Natural killer cell (primary cell): ENCODE data around the gene SAFB. TPM values are rescaled to one million over a fixed set of nuclear protein-coding genes. Genes with fewer than 3 reads are reported as not detected.

Experiments used
- ATAC-seq, 3 donors: fragments of 150-1000 bp in 2 of 3; fragments of 200-7000 bp in 1 of 3; cut with Tn5 transposase; 1 replicate in 1 of 3; 2 replicates in 2 of 3; pipeline ENCODE4 v1.10.0; 2021; ENCODE audit warnings: mild to moderate bottlenecking in 2 of 3, moderate library complexity in 2 of 3
- DNase-seq, 2 donors: peaks; one replicate each; pipeline versions ENCODE4 v3.0.0 to v3.0.0-alpha.2; 2013 to 2021; ENCODE audit warnings: mixed read lengths in 1 of 2
- H3K27ac ChIP-seq: one replicate; pipeline ENCODE4 v1.5.1; 2013; ENCODE audit warnings: mild to moderate bottlenecking, low read length
- H3K27me3 ChIP-seq: one replicate; pipeline ENCODE4 v1.6.1; 2013; ENCODE audit warnings: low read length; ENCODE audit not compliant: control insufficient read depth, insufficient read depth
- H3K36me3 ChIP-seq: one replicate; pipeline ENCODE4 v1.6.1; 2013; ENCODE audit warnings: low read length; ENCODE audit not compliant: control insufficient read depth, insufficient read depth
- H3K4me1 ChIP-seq: one replicate; pipeline ENCODE4 v1.6.1; 2013; ENCODE audit warnings: low read length; ENCODE audit not compliant: control insufficient read depth, insufficient read depth
- H3K4me3 ChIP-seq: one replicate; pipeline ENCODE4 v1.5.1; 2013; ENCODE audit warnings: low read length
- H3K9me3 ChIP-seq: one replicate; pipeline ENCODE4 v1.6.1; 2013; ENCODE audit warnings: low read length; ENCODE audit not compliant: control insufficient read depth, insufficient read depth
- H3K27ac Mint-ChIP-seq, 2 donors: one replicate each; pipeline ENCODE4 v1.8.0; 2022; ENCODE audit warnings: mild to moderate bottlenecking in 2 of 2, mixed read lengths in 2 of 2, moderate library complexity in 1 of 2
- H3K27me3 Mint-ChIP-seq, 2 donors: one replicate each; pipeline ENCODE4 v1.8.0; 2022; ENCODE audit warnings: low read depth in 2 of 2, mixed read lengths in 2 of 2
- H3K36me3 Mint-ChIP-seq: one replicate; pipeline ENCODE4 v1.8.0; 2022; ENCODE audit warnings: mixed read lengths
- H3K4me1 Mint-ChIP-seq, 2 donors: one replicate each; pipeline ENCODE4 v1.8.0; 2022; ENCODE audit warnings: mixed read lengths in 2 of 2
- H3K4me3 Mint-ChIP-seq: one replicate; pipeline ENCODE4 v1.8.0; 2022; ENCODE audit warnings: mild to moderate bottlenecking, moderate library complexity, mixed read lengths
- H3K9me3 Mint-ChIP-seq, 2 donors: one replicate each; pipeline ENCODE4 v1.8.0; 2022; ENCODE audit warnings: mixed read lengths in 2 of 2
- CTCF ChIP-seq: fragments of 200-600 bp; IDR thresholded peaks from one replicate; pipeline ENCODE4 v1.8.0; 2022; ENCODE audit warnings: antibody characterized with exemption
- WGBS: methylation state at CpG from one replicate; pipeline ENCODE4 v1.1.7; 2013; ENCODE audit warnings: missing lambda C conversion rate; ENCODE audit not compliant: insufficient coverage; 5-methylcytosine and 5-hydroxymethylcytosine counted together
- intact Hi-C: fragments of 100-400 bp; cut with micrococcal nuclease; formaldehyde crosslinking; loops from one replicate; pipeline ENCODE4 v1.14.2; 2022
- total RNA-seq, 4 donors: library from RNA; stranded (reverse); fragments of 120-200 nt in 1 of 4; gene quantifications; one replicate each; pipeline versions ENCODE4 v1.2.3 to v1.2.4, GENCODE V29; 2013 to 2022

SAFB gene
- total RNA-seq, 3 donors from 2014 or later (not counting 1 experiment from before 2014, with no cell fraction given), result 195 to 229 (median 207) TPM

GRCh38 chr19:5592531-5593342 lies 30.1 kb upstream of the SAFB start:
- no peaks in the 10 kb centered on the region for H3K9me3 Mint-ChIP-seq
- no peak overlapping the region for H3K27ac Mint-ChIP-seq
- peaks cover 14% of the 10 kb centered on the region for H3K36me3 Mint-ChIP-seq
- TF ChIP-seq CTCF, result no peak
- no peak overlapping the region for H3K27ac ChIP-seq
- no peaks in the 10 kb centered on the region for H3K9me3 ChIP-seq
- H3K4me1 ChIP-seq, result no peaks in the 10 kb centered on the region
- no peak overlapping the region for H3K4me3 Mint-ChIP-seq
- peaks cover 0 to 5% of the 10 kb centered on the region in 2 donors for H3K4me1 Mint-ChIP-seq
- H3K36me3 ChIP-seq, result peaks cover 90% of the 10 kb centered on the region
- DNase-seq (no peak), ATAC-seq (no peak)
- intact Hi-C loops, result no loop called here
- WGBS, result 96% methylated on average over 23 of the region's 24 CpGs
- no peaks in the 10 kb centered on the region for H3K27me3 Mint-ChIP-seq
- no peaks in the 10 kb centered on the region for H3K27me3 ChIP-seq
- no peak overlapping the region for H3K4me3 ChIP-seq

DNA sequence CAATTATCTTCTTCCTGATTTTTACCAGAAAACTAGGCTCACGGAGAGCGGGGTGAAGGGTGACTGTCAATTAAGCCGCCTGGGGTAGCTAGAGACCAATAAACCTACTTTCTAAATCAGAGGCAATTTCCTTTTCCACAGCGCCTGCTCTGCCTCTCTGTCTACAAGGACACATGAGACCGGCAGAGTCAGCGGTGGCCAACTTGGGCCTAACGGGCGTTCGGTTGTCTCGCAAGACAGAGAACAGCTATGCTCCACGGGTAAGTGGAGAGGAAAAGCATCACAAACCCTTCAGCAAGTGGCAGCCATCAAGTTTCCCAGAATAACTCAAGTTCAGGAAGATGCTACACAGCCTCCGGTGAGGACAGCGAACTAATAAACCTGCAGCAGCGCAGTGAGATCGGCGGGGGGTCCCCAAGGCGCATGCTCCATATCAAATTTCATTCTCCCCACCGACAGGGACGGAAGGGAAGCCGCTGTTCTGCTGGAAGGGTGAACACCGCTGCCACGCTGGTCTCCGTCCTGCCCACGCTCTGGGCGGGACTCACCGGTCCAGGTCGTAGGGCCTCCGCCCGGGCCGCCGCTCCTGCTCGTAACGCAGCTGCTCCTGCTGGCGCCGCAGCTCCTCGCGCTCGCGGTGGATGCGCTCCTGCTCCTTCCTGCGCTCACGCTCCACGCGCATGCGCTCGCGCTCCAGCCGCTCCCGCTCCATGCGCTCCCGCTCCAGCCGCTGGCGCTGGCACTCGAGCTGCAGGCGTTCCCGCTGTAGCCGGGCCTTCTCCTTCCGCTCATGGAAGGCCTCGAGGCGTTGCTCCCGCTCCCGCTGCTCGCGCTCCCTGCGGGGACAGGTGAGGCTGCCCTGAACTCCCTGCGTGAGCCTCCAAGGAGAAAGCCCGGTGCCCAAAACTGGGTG lies 29.3 kb upstream of the SAFB start:
- no peak for TF ChIP-seq CTCF
- peaks cover 0 to 5% of the 10 kb centered on the region in 2 donors for H3K4me1 Mint-ChIP-seq
- no peak overlapping the region for H3K4me3 Mint-ChIP-seq
- no peak for DNase-seq
- Histone ChIP-seq H3K27me3 (no peaks in the 10 kb centered on the region), H3K36me3 (peaks cover 90% of the 10 kb centered on the region), H3K27ac (no peak overlapping the region), H3K4me1 (no peaks in the 10 kb centered on the region), H3K9me3 (no peaks in the 10 kb centered on the region), H3K4me3 (no peak overlapping the region)
- no peak overlapping the region for H3K27ac Mint-ChIP-seq
- 98% methylated on average over 67 of the region's 67 CpGs for WGBS
- intact Hi-C loops, result no loop called here
- no peaks in the 10 kb centered on the region for H3K27me3 Mint-ChIP-seq
- H3K9me3 Mint-ChIP-seq, result no peaks in the 10 kb centered on the region
- no peak for ATAC-seq
- peaks cover 14% of the 10 kb centered on the region for H3K36me3 Mint-ChIP-seq

- H3K27ac ChIP-seq, result no peak overlapping the region
- 99% methylated on average over 7 of the region's 7 CpGs for WGBS
- DNase-seq, result no peak
- no peak for ATAC-seq
- intact Hi-C loops, result no loop called here
- H3K27ac Mint-ChIP-seq, result no peak overlapping the region
- H3K4me3 ChIP-seq, result no peak overlapping the region
- H3K27me3 Mint-ChIP-seq, result no peaks in the 10 kb centered on the region
- H3K4me1 ChIP-seq, result no peaks in the 10 kb centered on the region
- no peaks in the 10 kb centered on the region for H3K9me3 Mint-ChIP-seq
- no peaks in the 10 kb centered on the region for H3K9me3 ChIP-seq
- H3K4me3 Mint-ChIP-seq, result no peak overlapping the region
- H3K27me3 ChIP-seq, result no peaks in the 10 kb centered on the region
- peaks cover 0 to 5% of the 10 kb centered on the region in 2 donors for H3K4me1 Mint-ChIP-seq
- peaks cover 90% of the 10 kb centered on the region for H3K36me3 ChIP-seq
- peaks cover 14% of the 10 kb centered on the region for H3K36me3 Mint-ChIP-seq
- no peak for TF ChIP-seq CTCF
Observed at GRCh38 chr19:5594521-5594950, 28.3 kb upstream of the SAFB start.
